Neural progenitor cell (in vitro differentiated cells): ENCODE results near the gene GRIP1.

Experiments
- EZH2 ChIP-seq: fragments of 200-600 bp; sonication (generic); IDR thresholded peaks from 2 replicates; pipeline ENCODE4 v1.6.1; 2017; ENCODE audit warnings: antibody characterized with exemption, mild to moderate bottlenecking, moderate library complexity
- EZH2phosphoT487 ChIP-seq: fragments of 200-600 bp; sonication (generic); IDR thresholded peaks from 2 replicates; pipeline ENCODE4 v1.6.1; 2017; ENCODE audit warnings: antibody characterized with exemption
- TF ChIP-seq, protein P1 (sequence below): fragments of 200-600 bp; sonication (generic); IDR thresholded peaks from 2 replicates; pipeline ENCODE4 v1.5.1; 2017; ENCODE audit warnings: antibody characterized with exemption, mild to moderate bottlenecking

GRCh38 chr12:66683822-66684221 lies 4.9 kb upstream of the GRIP1 start:
- TF ChIP-seq EZH2 (no peak), EZH2phosphoT487 (no peak)
- TF ChIP-seq, protein P1, sequence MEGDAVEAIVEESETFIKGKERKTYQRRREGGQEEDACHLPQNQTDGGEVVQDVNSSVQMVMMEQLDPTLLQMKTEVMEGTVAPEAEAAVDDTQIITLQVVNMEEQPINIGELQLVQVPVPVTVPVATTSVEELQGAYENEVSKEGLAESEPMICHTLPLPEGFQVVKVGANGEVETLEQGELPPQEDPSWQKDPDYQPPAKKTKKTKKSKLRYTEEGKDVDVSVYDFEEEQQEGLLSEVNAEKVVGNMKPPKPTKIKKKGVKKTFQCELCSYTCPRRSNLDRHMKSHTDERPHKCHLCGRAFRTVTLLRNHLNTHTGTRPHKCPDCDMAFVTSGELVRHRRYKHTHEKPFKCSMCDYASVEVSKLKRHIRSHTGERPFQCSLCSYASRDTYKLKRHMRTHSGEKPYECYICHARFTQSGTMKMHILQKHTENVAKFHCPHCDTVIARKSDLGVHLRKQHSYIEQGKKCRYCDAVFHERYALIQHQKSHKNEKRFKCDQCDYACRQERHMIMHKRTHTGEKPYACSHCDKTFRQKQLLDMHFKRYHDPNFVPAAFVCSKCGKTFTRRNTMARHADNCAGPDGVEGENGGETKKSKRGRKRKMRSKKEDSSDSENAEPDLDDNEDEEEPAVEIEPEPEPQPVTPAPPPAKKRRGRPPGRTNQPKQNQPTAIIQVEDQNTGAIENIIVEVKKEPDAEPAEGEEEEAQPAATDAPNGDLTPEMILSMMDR = no peak
